Osteoblast (primary cell): ENCODE data around the gene PIK3C3. TPM values are rescaled to one million over a fixed set of nuclear protein-coding genes. Genes with fewer than 3 reads are reported as not detected.

Source experiments
- DNase-seq: peaks from one replicate; pipeline ENCODE4 v3.0.0; 2011; ENCODE audit warnings: low spot score, mixed read lengths; ENCODE audit not compliant: insufficient read length; ENCODE audit errors: missing footprints
- H2AFZ ChIP-seq: 2 replicates; pipeline ENCODE4 v1.6.0; 2011; ENCODE audit warnings: mild to moderate bottlenecking, low read length
- H3K27ac ChIP-seq: 2 replicates; pipeline ENCODE4 v1.5.1; 2011; ENCODE audit warnings: mild to moderate bottlenecking, low read depth, low read length, moderate library complexity
- H3K27me3 ChIP-seq: 2 replicates; pipeline ENCODE4 v1.6.0; 2012; ENCODE audit warnings: mild to moderate bottlenecking, control low read depth, inconsistent platforms, low read length, moderate library complexity; ENCODE audit not compliant: insufficient read depth
- H3K36me3 ChIP-seq: 2 replicates; pipeline ENCODE4 v1.5.1; 2011; ENCODE audit warnings: mild to moderate bottlenecking, low read length, control low read depth, moderate library complexity; ENCODE audit not compliant: insufficient read depth
- H3K4me1 ChIP-seq: 2 replicates; pipeline ENCODE4 v1.5.1; 2011; ENCODE audit warnings: mild to moderate bottlenecking, low read length, control low read depth, moderate library complexity; ENCODE audit not compliant: insufficient read depth
- H3K4me2 ChIP-seq: 2 replicates; pipeline ENCODE4 v1.6.0; 2011; ENCODE audit warnings: mild to moderate bottlenecking, low read length; ENCODE audit not compliant: insufficient read depth
- H3K4me3 ChIP-seq: fragments of 200-600 bp; sonication (generic); 3 replicates; pipeline ENCODE4 v1.5.1; 2012; ENCODE audit warnings: mild to moderate bottlenecking, low read length, inconsistent platforms; ENCODE audit not compliant: insufficient read depth
- H3K79me2 ChIP-seq: 2 replicates; pipeline ENCODE4 v1.6.0; 2012; ENCODE audit warnings: mild to moderate bottlenecking, low read length, control low read depth, inconsistent platforms; ENCODE audit not compliant: insufficient read depth
- H3K9me3 ChIP-seq: 2 replicates; pipeline ENCODE4 v1.5.1; 2011; ENCODE audit warnings: low read depth, low read length, control low read depth
- H4K20me1 ChIP-seq: 2 replicates; pipeline ENCODE4 v1.6.0; 2012; ENCODE audit warnings: mild to moderate bottlenecking, low read length, control low read depth; ENCODE audit not compliant: insufficient read depth
- total RNA-seq: library from RNA; depleted of rRNA; stranded (reverse); fragments of >200 nt; gene quantifications from 2 replicates; pipeline ENCODE4 v1.2.3, GENCODE V29; 2012
- TF ChIP-seq, protein P1 (sequence below): IDR thresholded peaks from 2 replicates; pipeline ENCODE4 v1.5.1; 2011; ENCODE audit warnings: mild to moderate bottlenecking, low read depth, low read length, moderate library complexity; ENCODE audit errors: extremely low read depth

PIK3C3 gene
- total RNA-seq, 1 donor, result 59.4 TPM

- H3K4me2 ChIP-seq, result no peak overlapping the region
- H3K27ac ChIP-seq, result no peak overlapping the region
- H3K27me3 ChIP-seq, result no peaks in the 10 kb centered on the region
- H2AFZ ChIP-seq, result no peak overlapping the region
- H3K4me1 ChIP-seq, result peaks cover 2% of the 10 kb centered on the region
- H4K20me1 ChIP-seq, result no peaks in the 10 kb centered on the region
- H3K9me3 ChIP-seq, result no peaks in the 10 kb centered on the region
- H3K79me2 ChIP-seq, result no peaks in the 10 kb centered on the region
- H3K36me3 ChIP-seq, result peaks cover 54% of the 10 kb centered on the region
- TF ChIP-seq, protein P1, sequence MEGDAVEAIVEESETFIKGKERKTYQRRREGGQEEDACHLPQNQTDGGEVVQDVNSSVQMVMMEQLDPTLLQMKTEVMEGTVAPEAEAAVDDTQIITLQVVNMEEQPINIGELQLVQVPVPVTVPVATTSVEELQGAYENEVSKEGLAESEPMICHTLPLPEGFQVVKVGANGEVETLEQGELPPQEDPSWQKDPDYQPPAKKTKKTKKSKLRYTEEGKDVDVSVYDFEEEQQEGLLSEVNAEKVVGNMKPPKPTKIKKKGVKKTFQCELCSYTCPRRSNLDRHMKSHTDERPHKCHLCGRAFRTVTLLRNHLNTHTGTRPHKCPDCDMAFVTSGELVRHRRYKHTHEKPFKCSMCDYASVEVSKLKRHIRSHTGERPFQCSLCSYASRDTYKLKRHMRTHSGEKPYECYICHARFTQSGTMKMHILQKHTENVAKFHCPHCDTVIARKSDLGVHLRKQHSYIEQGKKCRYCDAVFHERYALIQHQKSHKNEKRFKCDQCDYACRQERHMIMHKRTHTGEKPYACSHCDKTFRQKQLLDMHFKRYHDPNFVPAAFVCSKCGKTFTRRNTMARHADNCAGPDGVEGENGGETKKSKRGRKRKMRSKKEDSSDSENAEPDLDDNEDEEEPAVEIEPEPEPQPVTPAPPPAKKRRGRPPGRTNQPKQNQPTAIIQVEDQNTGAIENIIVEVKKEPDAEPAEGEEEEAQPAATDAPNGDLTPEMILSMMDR, result no peak
- H3K4me3 ChIP-seq, result no peak overlapping the region
- no peak for DNase-seq
These were observed 77.4 kb downstream of the PIK3C3 start for GRCh38 chr18:42032447-42032846.

GRCh38 chr18:42033137-42033810 is 78.2 kb downstream of the PIK3C3 start:
- H2AFZ ChIP-seq, result no peak overlapping the region
- H3K9me3 ChIP-seq, result no peaks in the 10 kb centered on the region
- H3K4me3 ChIP-seq, result no peak overlapping the region
- peaks cover 60% of the 10 kb centered on the region for H3K36me3 ChIP-seq
- peaks cover 2% of the 10 kb centered on the region for H3K4me1 ChIP-seq
- no peaks in the 10 kb centered on the region for H3K27me3 ChIP-seq
- DNase-seq, result no peak
- no peaks in the 10 kb centered on the region for H3K79me2 ChIP-seq
- no peak overlapping the region for H3K4me2 ChIP-seq
- H3K27ac ChIP-seq, result no peak overlapping the region
- TF ChIP-seq, protein P1, result no peak
- no peaks in the 10 kb centered on the region for H4K20me1 ChIP-seq

DNA sequence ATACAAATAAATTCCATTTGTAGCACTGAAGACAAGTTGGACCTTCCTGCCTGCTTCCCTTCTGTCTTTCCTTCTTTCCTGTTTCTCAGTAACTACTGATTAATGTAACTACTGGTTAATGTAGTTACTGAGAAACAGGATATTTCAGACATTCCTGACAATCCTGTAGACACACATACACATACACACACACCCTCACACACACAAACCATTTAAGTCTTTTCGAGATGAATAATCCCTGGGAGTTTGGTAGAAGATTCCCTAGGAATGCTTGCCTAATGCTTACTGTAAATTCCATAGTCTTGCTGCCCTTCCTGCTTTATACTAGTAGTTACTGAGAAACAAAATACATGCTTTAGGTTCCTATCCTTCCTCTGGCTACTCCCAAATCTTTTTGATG is 83.9 kb downstream of the PIK3C3 start:
- TF ChIP-seq, protein P1, result no peak
- no peaks in the 10 kb centered on the region for H3K9me3 ChIP-seq
- DNase-seq, result peak; percentile 83
- H4K20me1 ChIP-seq, result no peaks in the 10 kb centered on the region
- no peak overlapping the region for H2AFZ ChIP-seq
- peak overlapping the region; percentile 74 for H3K27ac ChIP-seq
- peaks cover 55% of the 10 kb centered on the region for H3K36me3 ChIP-seq
- H3K4me3 ChIP-seq, result no peak overlapping the region
- H3K4me2 ChIP-seq, result peak overlapping the region; percentile 44
- peaks cover 14% of the 10 kb centered on the region for H3K4me1 ChIP-seq
- no peaks in the 10 kb centered on the region for H3K27me3 ChIP-seq
- no peaks in the 10 kb centered on the region for H3K79me2 ChIP-seq

DNA sequence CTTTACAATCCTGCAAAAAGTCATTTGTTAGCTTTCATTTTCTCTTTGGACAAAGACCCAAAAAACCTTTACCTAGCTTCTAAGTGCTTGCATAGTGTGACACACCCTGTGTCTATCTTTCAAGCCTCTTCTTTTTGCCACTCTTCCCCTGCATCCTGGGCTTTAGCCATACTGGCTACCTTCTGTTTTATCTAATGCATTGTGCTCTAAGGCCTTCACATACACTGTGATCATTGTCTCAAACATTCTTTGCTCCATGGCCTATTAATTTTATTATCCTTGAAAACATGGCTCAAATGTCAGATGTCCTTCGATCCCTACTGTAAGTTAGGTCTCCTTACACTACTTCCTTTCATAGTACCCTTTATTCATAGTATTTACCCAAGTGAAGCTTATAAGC is 84.4 kb downstream of the PIK3C3 start:
- no peaks in the 10 kb centered on the region for H3K9me3 ChIP-seq
- H2AFZ ChIP-seq, result no peak overlapping the region
- H3K79me2 ChIP-seq, result no peaks in the 10 kb centered on the region
- no peak for DNase-seq
- peaks cover 14% of the 10 kb centered on the region for H3K4me1 ChIP-seq
- H3K4me2 ChIP-seq, result peak overlapping the region; percentile 44
- H3K27ac ChIP-seq, result peak overlapping the region; percentile 74
- H3K4me3 ChIP-seq, result no peak overlapping the region
- H3K27me3 ChIP-seq, result no peaks in the 10 kb centered on the region
- TF ChIP-seq, protein P1, result no peak
- peaks cover 54% of the 10 kb centered on the region for H3K36me3 ChIP-seq
- H4K20me1 ChIP-seq, result no peaks in the 10 kb centered on the region
